HG03565 (cell line): ENCODE measurements around the gene AAK1.

Experiments used
- ATAC-seq: cut with Tn5 transposase; IDR thresholded peaks from one replicate; pipeline ENCODE4 v1.9.1; 2021; ENCODE audit warnings: mild to moderate bottlenecking, moderate library complexity; ENCODE audit not compliant: unreplicated experiment

AAK1 gene

DNA sequence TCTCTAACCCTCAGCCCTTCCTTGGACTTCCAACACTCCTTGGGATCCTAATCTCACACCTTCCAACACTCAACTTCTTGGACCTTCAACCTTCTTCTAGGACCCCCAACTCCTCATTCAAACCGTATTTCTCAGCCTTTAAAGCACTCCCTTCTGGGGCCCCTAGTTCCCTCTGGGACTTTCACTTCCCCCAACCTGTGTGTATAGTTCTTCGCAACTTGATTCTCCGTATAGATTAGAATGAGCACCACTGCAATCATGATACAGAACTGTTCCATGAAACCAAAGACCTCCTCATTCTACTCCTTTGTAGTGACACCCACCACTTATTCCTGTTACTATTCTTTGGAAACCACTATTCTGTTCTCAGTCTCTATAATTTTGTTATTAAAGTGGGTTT is 144.3 kb downstream of the AAK1 start:
- peak; percentile 41 for ATAC-seq

DNA sequence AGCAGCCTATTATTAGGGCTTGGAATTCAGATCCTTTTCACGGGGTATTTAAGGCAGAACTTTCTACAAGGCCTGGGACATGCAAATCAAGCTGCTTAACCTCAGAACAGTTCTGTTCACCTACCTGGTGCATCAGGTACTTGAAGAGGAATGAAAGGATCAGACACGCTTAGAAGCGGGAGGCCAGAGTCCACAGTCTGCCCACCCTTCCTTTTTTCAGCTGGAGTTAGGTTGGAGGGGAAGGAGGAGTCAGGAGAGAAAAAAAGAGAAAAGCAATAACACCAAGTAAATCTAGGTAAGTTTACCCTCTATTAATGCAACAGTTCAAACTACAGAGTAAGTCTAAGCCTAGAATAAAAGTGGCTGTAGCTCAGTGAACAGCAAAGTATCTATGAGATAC is 147.7 kb downstream of the AAK1 start:
- no peak for ATAC-seq

GRCh38 chr2:69495008-69495407 is 148.5 kb downstream of the AAK1 start:
- no peak for ATAC-seq

GRCh38 chr2:69494126-69494525 is 149.4 kb downstream of the AAK1 start:
- ATAC-seq, result no peak

GRCh38 chr2:69493268-69493667 is 150.3 kb downstream of the AAK1 start:
- ATAC-seq, result no peak

DNA sequence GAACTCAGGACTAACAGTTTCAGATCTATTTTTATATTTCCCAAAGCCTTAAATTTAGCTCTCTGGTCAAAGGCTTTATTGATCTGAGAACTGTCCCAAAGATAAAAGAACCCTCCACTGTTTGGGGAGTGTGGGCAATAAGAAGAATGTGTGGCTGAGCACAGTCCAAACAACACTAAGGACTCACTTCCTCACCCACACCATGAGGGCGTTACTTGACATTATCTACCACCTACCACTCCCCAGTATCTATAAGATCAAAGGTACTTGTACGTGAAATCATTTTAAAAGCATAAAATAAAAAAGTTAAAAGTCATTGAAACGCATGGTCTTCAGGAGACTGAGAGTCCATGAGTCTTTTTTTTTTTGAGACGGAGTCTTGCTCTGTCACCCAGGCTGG is 151.7 kb downstream of the AAK1 start:
- ATAC-seq, result no peak

- no peak for ATAC-seq
These were observed 153.1 kb downstream of the AAK1 start for GRCh38 chr2:69490486-69490885.

- ATAC-seq, result no peak
These were observed 153.7 kb downstream of the AAK1 start for GRCh38 chr2:69489793-69490192.

DNA sequence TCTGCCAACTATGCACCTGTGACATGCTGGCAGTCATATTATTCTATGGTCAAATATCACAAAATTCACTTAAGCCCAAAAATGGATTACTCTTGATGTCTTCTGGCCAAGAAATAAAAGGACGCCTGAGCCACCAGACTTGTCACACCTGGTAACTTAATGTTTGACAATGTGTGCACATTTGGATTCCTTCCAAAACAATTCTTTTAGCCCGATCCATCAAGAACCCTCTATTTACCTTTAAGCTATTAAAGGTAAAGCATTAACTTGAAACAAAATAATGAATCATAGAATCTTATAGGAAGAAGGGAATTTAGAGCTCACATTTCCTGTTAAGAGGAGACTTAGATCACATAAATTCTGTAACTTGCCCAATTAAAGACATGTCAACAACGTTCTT is 159.8 kb downstream of the AAK1 start:
- ATAC-seq, result no peak

DNA sequence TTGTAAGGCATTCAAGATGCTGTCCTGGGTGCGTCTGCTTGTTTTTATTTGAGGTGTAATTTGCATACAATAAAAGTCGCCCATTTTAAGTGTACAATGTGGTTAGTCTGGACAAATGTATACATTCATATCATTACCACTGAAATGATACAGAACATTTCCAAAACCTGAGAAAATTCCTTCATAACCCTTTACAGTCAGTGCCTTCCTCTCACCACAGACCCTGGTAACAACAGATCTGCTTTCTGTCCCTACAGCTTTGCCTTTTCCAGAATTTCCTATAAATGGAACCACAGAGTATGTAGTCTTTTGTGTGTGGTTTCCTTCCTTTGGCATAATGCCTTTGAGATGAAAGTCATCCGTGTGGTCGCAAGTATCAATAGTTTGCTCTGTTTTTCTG is 160.5 kb downstream of the AAK1 start:
- no peak for ATAC-seq

DNA sequence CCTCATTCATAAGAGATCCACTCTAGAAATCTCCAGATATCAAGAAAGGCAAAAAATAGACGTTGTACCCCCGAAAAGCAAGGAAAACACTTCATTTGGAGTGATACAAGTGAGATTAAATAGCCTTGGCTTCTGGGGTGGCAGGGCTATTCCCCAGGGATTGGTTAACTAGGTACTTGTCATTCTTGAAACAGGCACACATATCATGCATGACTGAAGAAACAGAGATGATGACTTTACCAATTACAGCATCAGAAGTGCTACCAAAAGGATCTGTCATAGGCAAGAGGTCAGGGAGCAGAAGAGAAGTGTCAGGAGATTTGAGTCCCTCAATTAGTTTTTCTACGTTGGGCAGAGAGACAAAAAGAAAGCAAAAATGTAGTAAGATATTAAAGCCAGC is 161.1 kb downstream of the AAK1 start:
- ATAC-seq, result no peak

- no peak for ATAC-seq
These were observed 162.1 kb downstream of the AAK1 start for GRCh38 chr2:69481421-69481820.

GRCh38 chr2:69477627-69478026 is 165.9 kb downstream of the AAK1 start:
- no peak for ATAC-seq

- ATAC-seq, result no peak
These were observed 168.9 kb downstream of the AAK1 start for GRCh38 chr2:69474688-69475087.

- no peak for ATAC-seq
These were observed 171.7 kb downstream of the AAK1 start for GRCh38 chr2:69471793-69472192.

GRCh38 chr2:69470911-69471310 is 172.6 kb downstream of the AAK1 start:
- no peak for ATAC-seq

- no peak for ATAC-seq
These were observed 173.8 kb downstream of the AAK1 start for GRCh38 chr2:69469784-69470183.

DNA sequence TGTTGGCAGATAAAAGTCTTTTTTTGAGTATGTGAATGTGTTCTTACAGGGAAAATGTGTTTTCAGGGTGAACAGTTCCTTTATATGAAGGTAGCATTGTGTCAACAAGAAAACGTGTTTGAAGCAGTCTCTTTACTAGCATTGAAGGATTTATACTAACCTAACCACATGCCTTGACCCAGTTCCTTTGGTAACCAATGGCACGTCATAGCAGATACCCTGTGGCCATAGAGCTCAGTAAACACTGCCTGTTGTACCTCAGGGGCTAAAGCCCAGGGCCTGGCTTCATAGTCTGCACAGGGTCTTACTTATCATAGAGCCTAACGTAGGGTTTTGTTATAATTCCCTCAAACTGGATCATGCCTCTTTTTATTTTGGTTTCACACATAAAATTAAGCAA is 174.2 kb downstream of the AAK1 start:
- ATAC-seq, result no peak

- no peak for ATAC-seq
These were observed 176.8 kb downstream of the AAK1 start for GRCh38 chr2:69466728-69467127.

DNA sequence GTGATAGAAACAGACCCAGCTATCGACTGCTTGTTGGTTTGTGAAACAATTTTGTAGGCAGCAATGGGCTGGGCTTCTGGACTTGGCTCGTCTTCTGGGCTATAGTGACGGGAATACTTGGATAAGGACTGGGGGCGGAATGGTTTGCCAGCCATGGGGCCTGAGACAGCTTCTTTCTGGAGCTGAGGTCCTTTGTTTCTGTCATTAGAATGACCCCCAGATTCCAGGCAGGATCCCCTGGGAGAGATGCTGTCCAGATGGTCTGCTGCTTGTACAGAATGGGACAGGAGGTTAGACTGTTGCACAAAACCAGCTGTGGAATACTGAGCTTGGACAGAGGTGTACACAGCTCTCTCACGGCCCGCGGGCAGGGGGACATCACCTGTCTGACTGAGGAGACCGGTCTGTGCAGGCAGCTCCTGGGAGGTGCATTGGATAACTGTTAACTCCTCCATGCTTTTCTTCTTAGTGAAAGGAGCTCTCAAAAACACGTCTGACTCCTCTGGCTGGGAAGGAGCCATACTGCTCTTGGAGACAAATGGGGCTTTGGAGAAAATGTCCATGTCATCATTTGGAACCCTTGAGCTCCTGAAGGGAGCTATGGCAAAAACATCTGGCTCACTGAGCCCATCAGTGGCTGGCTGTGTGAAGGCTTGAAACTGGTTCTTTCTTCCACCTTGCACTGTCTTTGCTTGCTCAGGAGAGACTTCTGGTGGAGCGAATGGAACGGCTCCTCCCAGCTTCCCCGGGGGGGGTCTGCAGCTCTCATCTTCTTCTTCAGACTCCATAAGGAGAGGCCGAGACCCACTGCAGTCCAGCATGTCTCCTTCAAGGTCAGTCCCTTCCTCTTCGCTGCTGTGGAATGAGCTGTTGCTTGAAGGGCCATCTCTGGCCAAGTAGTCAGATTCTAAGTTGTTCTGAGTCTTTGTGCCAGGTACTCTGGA is 177.8 kb downstream of the AAK1 start:
- ATAC-seq, result no peak

GRCh38 chr2:69464575-69464974 is 179.0 kb downstream of the AAK1 start:
- ATAC-seq, result no peak

GRCh38 chr2:69462780-69463179 is 180.8 kb downstream of the AAK1 start:
- no peak for ATAC-seq

- ATAC-seq, result no peak
These were observed 182.1 kb downstream of the AAK1 start for GRCh38 chr2:69461404-69461803.
